ENCODE measurements around the gene PTPRU. TPM values are rescaled to one million over a fixed set of nuclear protein-coding genes. Genes with fewer than 3 reads are reported as not detected.

PTPRU gene
- total and polyA plus RNA-seq, 4 donors, result 1.6 to 15.1 (median 6.0) TPM

DNA sequence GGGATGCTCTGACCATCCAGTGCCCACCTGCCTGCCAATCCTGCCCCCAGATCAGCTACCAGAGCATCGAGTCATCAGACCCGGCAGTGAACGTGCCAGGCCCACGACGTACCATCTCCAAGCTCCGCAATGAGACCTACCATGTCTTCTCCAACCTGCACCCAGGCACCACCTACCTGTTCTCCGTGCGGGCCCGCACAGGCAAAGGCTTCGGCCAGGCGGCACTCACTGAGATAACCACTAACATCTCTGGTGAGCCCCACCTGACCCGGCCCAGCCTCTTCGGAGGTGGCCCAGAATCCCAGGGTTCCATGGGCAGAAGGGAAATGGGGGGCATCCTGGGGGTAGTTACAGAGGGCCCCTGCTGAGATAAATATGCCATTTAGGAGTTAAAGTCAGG lies 43.1 kb downstream of the PTPRU start:
- no peak overlapping the region for H3K9ac ChIP-seq (ENCODE audit: low read depth in 1 of 2, low read length in 2 of 2)
- H3K27ac ChIP-seq (ENCODE audit: low read depth in 1 of 2, low read length in 2 of 2), result no peak overlapping the region
- peaks cover 0 to 26% (median 3%) of the 10 kb centered on the region in 4 donors for H3K36me3 ChIP-seq (ENCODE audit: control insufficient read depth in 4 of 4, insufficient read depth in 3 of 4, low read depth in 1 of 4, low read length in 3 of 4)
- no peak for TF ChIP-seq ATF3 (IDR thresholded peaks at IDR 0.05)
- TF ChIP-seq, protein P1, sequence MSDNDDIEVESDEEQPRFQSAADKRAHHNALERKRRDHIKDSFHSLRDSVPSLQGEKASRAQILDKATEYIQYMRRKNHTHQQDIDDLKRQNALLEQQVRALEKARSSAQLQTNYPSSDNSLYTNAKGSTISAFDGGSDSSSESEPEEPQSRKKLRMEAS (IDR thresholded peaks at IDR 0.05), result no peak
- no peaks in the 10 kb centered on the region for H3K27me3 ChIP-seq (ENCODE audit: control insufficient read depth in 4 of 4, insufficient read depth in 4 of 4, low read length in 3 of 4)
- H3K4me1 ChIP-seq (ENCODE audit: control insufficient read depth in 4 of 4, insufficient read depth in 4 of 4, low read length in 3 of 4), result peaks cover 0 to 14% (median 0%) of the 10 kb centered on the region in 4 donors
- no peaks in the 10 kb centered on the region for H3K9me3 ChIP-seq (ENCODE audit: control insufficient read depth in 4 of 4, low read length in 3 of 4)
- peak; percentile 6 for DNase-seq (ENCODE audit: low spot score)
- H3K4me3 ChIP-seq (ENCODE audit: low read depth in 1 of 3, low read length in 3 of 3), result no peak overlapping the region
- WGBS, result 96% methylated on average over 13 of the region's 13 CpGs

- WGBS, result 96% methylated on average over 11 of the region's 11 CpGs
- DNase-seq (ENCODE audit: low spot score), result peak; percentile 9
- Histone ChIP-seq H3K36me3 (ENCODE audit: control insufficient read depth in 4 of 4, insufficient read depth in 3 of 4, low read depth in 1 of 4, low read length in 3 of 4) (peaks cover 0 to 26% (median 3%) of the 10 kb centered on the region in 4 donors), H3K4me1 (ENCODE audit: control insufficient read depth in 4 of 4, insufficient read depth in 4 of 4, low read length in 3 of 4) (peaks cover 0 to 14% (median 0%) of the 10 kb centered on the region in 4 donors), H3K27me3 (ENCODE audit: control insufficient read depth in 4 of 4, insufficient read depth in 4 of 4, low read length in 3 of 4) (no peaks in the 10 kb centered on the region), H3K9ac (ENCODE audit: low read depth in 1 of 2, low read length in 2 of 2) (no peak overlapping the region), H3K27ac (ENCODE audit: low read depth in 1 of 2, low read length in 2 of 2) (no peak overlapping the region), H3K4me3 (ENCODE audit: low read depth in 1 of 3, low read length in 3 of 3) (no peak overlapping the region), H3K9me3 (ENCODE audit: control insufficient read depth in 4 of 4, low read length in 3 of 4) (no peaks in the 10 kb centered on the region)
- no peak for TF ChIP-seq CTCF (IDR thresholded peaks at IDR 0.05; ENCODE audit: low read depth, low read length, missing input control)
- TF ChIP-seq HNF4A (conservative IDR thresholded peaks at IDR 0.05), result no peak
- no peak for TF ChIP-seq TAF1 (conservative IDR thresholded peaks at IDR 0.05)
- TF ChIP-seq FOXA1 (IDR thresholded peaks at IDR 0.05), result no peak
- no peak for TF ChIP-seq RAD21 (IDR thresholded peaks at IDR 0.05)
- no peak for TF ChIP-seq EGR1 (IDR thresholded peaks at IDR 0.05; ENCODE audit: low read depth in 2 of 2)
- TF ChIP-seq REST (IDR thresholded peaks at IDR 0.05), result no peak
- no peak for TF ChIP-seq YY1 (IDR thresholded peaks at IDR 0.05)
- no peak for TF ChIP-seq SP1 (IDR thresholded peaks at IDR 0.05)
- TF ChIP-seq RXRA (IDR thresholded peaks at IDR 0.05), result no peak
- no peak for TF ChIP-seq JUND (IDR thresholded peaks at IDR 0.05)
Observed at GRCh38 chr1:29279951-29280391, 43.6 kb downstream of the PTPRU start.
